CD4-positive, alpha-beta T cell (primary cell): ENCODE results near the gene OGG1. TPM values are rescaled to one million over a fixed set of nuclear protein-coding genes. Genes with fewer than 3 reads are reported as not detected.

ENCODE experiments used
- ATAC-seq: fragments of 200-7000 bp; cut with Tn5 transposase; one replicate; pipeline ENCODE4 v1.10.0; 2022; ENCODE audit warnings: mild to moderate bottlenecking; ENCODE audit not compliant: poor library complexity
- CTCF ChIA-PET: fragments of 350-600 bp; sonication (Branson Sonifier 250); formaldehyde crosslinking; loops from one replicate; lab custom pipeline; 2021; ENCODE audit warnings: antibody characterized with exemption, inconsistent platforms; lab: Charles Lee
- POLR2A ChIA-PET: fragments of 350-600 bp; sonication (Branson Sonifier 250); formaldehyde crosslinking; loops from one replicate; lab custom pipeline; 2021; ENCODE audit warnings: antibody characterized with exemption, inconsistent platforms; lab: Charles Lee
- DNase-seq, 14 experiments: peaks; one replicate each; pipeline ENCODE4 v3.0.0-alpha.2; 2013 to 2020; ENCODE audit warnings: mixed read lengths in 2 of 14
- H3K27ac ChIP-seq, 2 donors: one replicate each; pipeline versions ENCODE4 v1.5.1 to v1.7.0; 2013; ENCODE audit warnings: low read length in 2 of 2, low read depth in 1 of 2, mild to moderate bottlenecking in 1 of 2
- H3K27me3 ChIP-seq, 2 experiments: 1 replicate in 1 of 2; 2 replicates in 1 of 2; pipeline versions ENCODE4 v1.6.1 to v1.7.0; 2013; ENCODE audit warnings: low read length in 2 of 2, control low read depth in 1 of 2, mild to moderate bottlenecking in 1 of 2, moderate library complexity in 1 of 2; ENCODE audit not compliant: insufficient read depth in 2 of 2, control insufficient read depth in 1 of 2
- H3K36me3 ChIP-seq: one replicate; pipeline ENCODE4 v1.6.1; 2013; ENCODE audit warnings: low read length, control low read depth; ENCODE audit not compliant: insufficient read depth
- H3K4me1 ChIP-seq: one replicate; pipeline ENCODE4 v1.6.1; 2013; ENCODE audit warnings: low read length, control low read depth; ENCODE audit not compliant: insufficient read depth
- H3K4me3 ChIP-seq: one replicate; pipeline ENCODE4 v1.5.1; 2013; ENCODE audit warnings: mild to moderate bottlenecking, low read length, moderate library complexity
- H3K9me3 ChIP-seq, 2 experiments: 1 replicate in 1 of 2; 2 replicates in 1 of 2; pipeline versions ENCODE4 v1.6.1 to v1.7.0; 2013; ENCODE audit warnings: low read length in 2 of 2, mild to moderate bottlenecking in 2 of 2, control low read depth in 1 of 2, moderate library complexity in 1 of 2; ENCODE audit not compliant: control insufficient read depth in 1 of 2, insufficient read depth in 1 of 2
- H3K27ac Mint-ChIP-seq: one replicate; pipeline ENCODE4 v1.8.0; 2020; ENCODE audit warnings: mixed read lengths
- H3K27me3 Mint-ChIP-seq: one replicate; pipeline ENCODE4 v1.8.0; 2021; ENCODE audit warnings: mixed read lengths
- H3K36me3 Mint-ChIP-seq: one replicate; pipeline ENCODE4 v1.8.0; 2021; ENCODE audit warnings: low read depth, mixed read lengths
- H3K4me1 Mint-ChIP-seq: one replicate; pipeline ENCODE4 v1.8.0; 2021; ENCODE audit warnings: low read depth, mixed read lengths
- H3K4me3 Mint-ChIP-seq: one replicate; pipeline ENCODE4 v1.8.0; 2020; ENCODE audit warnings: mild to moderate bottlenecking, mixed read lengths
- H3K9me3 Mint-ChIP-seq: one replicate; pipeline ENCODE4 v1.8.0; 2020; ENCODE audit warnings: mixed read lengths
- intact Hi-C, 2 experiments: fragments of 100-400 bp; cut with DNase I in 1 of 2; cut with micrococcal nuclease in 1 of 2; formaldehyde crosslinking; loops; one replicate each; pipeline versions ENCODE4 v1.15.1 to v1.9.0; 2023 to 2025; cut with DNase I, micrococcal nuclease
- total RNA-seq, 174 experiments: library from RNA in 2 of 174; stranded (reverse) in 2 of 174; gene quantifications; one replicate each; pipeline ENCODE4 v1.2.3 and lab custom pipeline; 2021 to 2026
- TF ChIP-seq, protein P1 (sequence below): fragments of 200-600 bp; IDR thresholded peaks from one replicate; pipeline ENCODE4 v1.8.0; 2022; ENCODE audit warnings: antibody characterized with exemption, mild to moderate bottlenecking

OGG1 gene
- total RNA-seq, 2 experiments from 2014 or later = 7.1 to 8.9 TPM

DNA sequence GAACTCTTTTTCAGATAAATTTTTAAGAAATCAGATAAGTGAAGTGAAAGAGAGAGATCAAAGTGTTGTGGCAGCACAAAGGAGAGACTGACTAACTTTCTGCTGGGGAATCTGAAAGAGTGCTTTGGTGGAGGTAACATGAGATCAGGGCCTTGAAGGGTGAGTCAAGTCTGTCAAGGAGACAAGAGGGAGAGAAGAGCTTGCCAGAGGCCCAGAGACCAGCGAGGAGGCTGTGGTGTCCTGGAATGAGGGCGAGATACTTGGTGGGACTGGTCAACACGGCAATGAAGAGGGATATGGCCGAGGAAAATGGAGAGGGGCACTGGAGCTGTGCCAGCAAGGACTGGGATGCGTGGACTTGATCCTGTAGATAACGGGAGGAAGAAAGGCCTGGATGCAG lies 38.0 kb downstream of the OGG1 start:
- Mint-ChIP-seq H3K4me1 (peaks cover 55% of the 10 kb centered on the region), H3K4me3 (peak overlapping the region; percentile 54), H3K27ac (peak overlapping the region; percentile 44), H3K27me3 (no peaks in the 10 kb centered on the region), H3K36me3 (peaks cover 70% of the 10 kb centered on the region), H3K9me3 (no peaks in the 10 kb centered on the region)
- intact Hi-C loops = no loop called here
- ChIA-PET POLR2A (no interaction called here), CTCF (no interaction called here)
- Histone ChIP-seq H3K27me3 (no peaks in the 10 kb centered on the region), H3K36me3 (peaks cover 73% of the 10 kb centered on the region), H3K4me3 (no peak overlapping the region), H3K27ac (no peak overlapping the region), H3K9me3 (no peaks in the 10 kb centered on the region), H3K4me1 (peaks cover 31% of the 10 kb centered on the region)
- ATAC-seq = no peak
- TF ChIP-seq, protein P1, sequence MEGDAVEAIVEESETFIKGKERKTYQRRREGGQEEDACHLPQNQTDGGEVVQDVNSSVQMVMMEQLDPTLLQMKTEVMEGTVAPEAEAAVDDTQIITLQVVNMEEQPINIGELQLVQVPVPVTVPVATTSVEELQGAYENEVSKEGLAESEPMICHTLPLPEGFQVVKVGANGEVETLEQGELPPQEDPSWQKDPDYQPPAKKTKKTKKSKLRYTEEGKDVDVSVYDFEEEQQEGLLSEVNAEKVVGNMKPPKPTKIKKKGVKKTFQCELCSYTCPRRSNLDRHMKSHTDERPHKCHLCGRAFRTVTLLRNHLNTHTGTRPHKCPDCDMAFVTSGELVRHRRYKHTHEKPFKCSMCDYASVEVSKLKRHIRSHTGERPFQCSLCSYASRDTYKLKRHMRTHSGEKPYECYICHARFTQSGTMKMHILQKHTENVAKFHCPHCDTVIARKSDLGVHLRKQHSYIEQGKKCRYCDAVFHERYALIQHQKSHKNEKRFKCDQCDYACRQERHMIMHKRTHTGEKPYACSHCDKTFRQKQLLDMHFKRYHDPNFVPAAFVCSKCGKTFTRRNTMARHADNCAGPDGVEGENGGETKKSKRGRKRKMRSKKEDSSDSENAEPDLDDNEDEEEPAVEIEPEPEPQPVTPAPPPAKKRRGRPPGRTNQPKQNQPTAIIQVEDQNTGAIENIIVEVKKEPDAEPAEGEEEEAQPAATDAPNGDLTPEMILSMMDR = no peak
- no peak for DNase-seq

DNA sequence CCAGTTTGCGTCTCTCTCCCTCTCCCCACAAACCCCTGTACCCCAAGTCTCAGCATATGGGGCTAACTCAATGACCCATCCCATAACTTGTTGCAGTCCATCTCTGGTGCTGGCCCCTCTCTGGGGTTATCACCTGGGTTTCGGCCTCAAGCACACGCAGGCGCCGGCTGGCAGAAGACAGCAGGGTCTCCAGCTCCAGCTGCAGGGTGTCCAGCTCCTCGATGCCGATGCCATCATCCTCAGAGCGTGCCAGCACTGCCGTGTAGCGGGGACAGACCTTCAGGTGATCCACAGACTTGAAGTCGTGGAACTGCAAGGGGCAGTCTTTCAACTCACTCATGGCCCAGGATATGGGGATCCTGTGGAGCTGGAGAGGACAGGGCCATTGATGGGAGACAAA lies 41.4 kb downstream of the OGG1 start:
- DNase-seq (no peak), ATAC-seq (no peak)
- Mint-ChIP-seq H3K9me3 (no peaks in the 10 kb centered on the region), H3K4me3 (peak overlapping the region; percentile 99), H3K36me3 (peaks cover 76% of the 10 kb centered on the region), H3K4me1 (peaks cover 75% of the 10 kb centered on the region), H3K27me3 (no peaks in the 10 kb centered on the region), H3K27ac (peak overlapping the region; percentile 99)
- ChIA-PET CTCF (interaction anchor here (1.1 kb wide), 1 partner anchor 41 kb away, joined by 3 read pairs; the partner anchor contains the start of gene OGG1), POLR2A (interaction anchor here (0.5 to 2.7 kb wide), 4 partner anchors 26 to 460 kb away, joined by 3 to 26 read pairs (median 4); partner anchors contain the start of gene JAGN1)
- H3K4me1 ChIP-seq = peaks cover 60% of the 10 kb centered on the region
- intact Hi-C loops = loop anchor here (5.0 to 10.0 kb wide), 5 partner anchors 51 to 531 kb away; partner anchors contain the start of genes BRPF1 (in 1 of the 2), EMC3 (in 1 of the 2), RPUSD3 (in 1 of the 2) and SEC13 (in 1 of the 2)
- peaks cover 58% of the 10 kb centered on the region for H3K36me3 ChIP-seq
- no peak overlapping the region for H3K27ac ChIP-seq
- no peaks in the 10 kb centered on the region for H3K9me3 ChIP-seq
- TF ChIP-seq, protein P1 = no peak
- peak overlapping the region; percentile 99 for H3K4me3 ChIP-seq
- no peaks in the 10 kb centered on the region for H3K27me3 ChIP-seq

DNA sequence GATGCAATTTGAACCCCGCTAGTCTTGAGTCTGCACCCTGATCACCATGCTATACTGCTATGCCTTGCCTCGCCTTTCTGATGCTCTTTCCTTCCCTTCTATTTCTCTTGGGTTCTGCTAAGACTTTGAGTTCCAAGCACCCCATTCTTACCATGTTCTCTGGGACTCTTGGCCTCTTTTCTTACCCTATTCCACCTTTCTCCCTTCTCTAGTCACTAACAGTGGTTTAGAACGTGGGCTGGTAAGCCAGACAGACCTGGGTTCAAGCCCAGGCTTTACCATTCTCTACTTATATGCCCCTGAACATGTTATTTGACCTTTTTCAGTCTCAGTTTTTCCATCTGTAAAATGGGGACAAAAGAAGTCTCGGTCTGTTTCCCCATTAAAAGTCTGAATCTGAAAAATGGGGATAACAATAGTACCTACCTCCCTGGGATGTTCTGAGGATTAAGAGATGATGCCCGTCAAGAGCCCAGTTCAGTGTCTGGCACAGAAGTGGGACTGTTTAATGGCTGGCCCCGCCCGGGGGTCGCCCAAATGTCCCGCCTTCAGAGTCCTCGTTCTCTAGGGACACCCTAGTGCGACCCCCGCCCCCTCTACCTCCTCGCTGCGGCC lies 42.1 kb downstream of the OGG1 start:
- Histone ChIP-seq H3K27me3 (no peaks in the 10 kb centered on the region), H3K4me3 (peak overlapping the region; percentile 99), H3K36me3 (peaks cover 56% of the 10 kb centered on the region), H3K4me1 (peaks cover 63% of the 10 kb centered on the region), H3K27ac (peak overlapping the region; percentile 95 to 98), H3K9me3 (no peaks in the 10 kb centered on the region)
- Mint-ChIP-seq H3K4me3 (peak overlapping the region; percentile 99), H3K9me3 (no peaks in the 10 kb centered on the region), H3K27ac (peak overlapping the region; percentile 99), H3K27me3 (no peaks in the 10 kb centered on the region), H3K4me1 (peaks cover 74% of the 10 kb centered on the region), H3K36me3 (peaks cover 73% of the 10 kb centered on the region)
- intact Hi-C loops = loop anchor here (1.0 to 10.0 kb wide), 9 partner anchors 17 to 530 kb away; partner anchors contain the start of genes BRPF1 (in 2 of the 2), EMC3 (in 1 of the 2), MTMR14 (in 1 of the 2) and RPUSD3 (in 1 of the 2)
- POLR2A ChIA-PET = interaction anchor here (0.9 to 2.7 kb wide), 22 partner anchors 11 to 529 kb away, joined by 3 to 64 read pairs (median 7); partner anchors contain the start of genes BRPF1, CAMK1, CRELD1 and EMC3
- DNase-seq (no peak), ATAC-seq (no peak)
- TF ChIP-seq, protein P1 = no peak
- CTCF ChIA-PET = interaction anchor here (1.2 to 1.3 kb wide), 2 partner anchors 65 to 141 kb away, joined by 6 read pairs; partner anchors contain the start of gene CRELD1
